Activated T-cell treated with anti-CD3 and anti-CD28 coated beads for 4 hours (primary cell): ENCODE results near the gene RNF220.
"Not testable (repeated sequence)": the region's sequence is repeated elsewhere in the genome, so short reads cannot be mapped to it uniquely, and the experiment has no call there.

Source experiments
- DNase-seq: peaks from one replicate; pipeline ENCODE4 v3.0.0-alpha.2; 2020

The RNF220 gene

GRCh38 chr1:44554706-44555105 is 149.7 kb downstream of the RNF220 start:
- no peak for DNase-seq

- DNase-seq: no peak
These were observed 152.7 kb downstream of the RNF220 start for GRCh38 chr1:44557778-44558177.

- DNase-seq: no peak
These were observed 153.8 kb downstream of the RNF220 start for GRCh38 chr1:44558883-44559282.

DNA sequence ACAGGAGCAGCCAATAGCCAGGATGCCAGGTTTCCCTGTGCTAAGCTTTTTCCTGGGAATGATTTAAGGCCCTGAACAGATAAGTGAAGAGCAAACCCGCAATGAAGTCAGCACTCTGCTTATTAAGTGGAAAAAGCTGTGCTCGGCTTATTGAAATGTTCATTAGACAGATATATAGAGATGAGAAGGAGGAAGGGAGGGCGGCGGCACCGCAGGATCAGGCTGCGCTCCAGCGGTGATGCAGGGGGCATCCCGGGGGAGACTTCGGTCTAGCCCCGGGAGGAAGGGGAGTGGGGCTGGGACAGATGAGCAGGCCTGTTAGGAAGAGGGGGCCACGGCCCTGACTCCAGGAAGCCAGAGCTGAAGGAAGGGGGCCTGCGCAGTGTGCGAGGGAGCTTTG is 154.3 kb downstream of the RNF220 start:
- DNase-seq: no peak

- DNase-seq: no peak
These were observed 154.9 kb downstream of the RNF220 start for GRCh38 chr1:44559913-44560312.

DNA sequence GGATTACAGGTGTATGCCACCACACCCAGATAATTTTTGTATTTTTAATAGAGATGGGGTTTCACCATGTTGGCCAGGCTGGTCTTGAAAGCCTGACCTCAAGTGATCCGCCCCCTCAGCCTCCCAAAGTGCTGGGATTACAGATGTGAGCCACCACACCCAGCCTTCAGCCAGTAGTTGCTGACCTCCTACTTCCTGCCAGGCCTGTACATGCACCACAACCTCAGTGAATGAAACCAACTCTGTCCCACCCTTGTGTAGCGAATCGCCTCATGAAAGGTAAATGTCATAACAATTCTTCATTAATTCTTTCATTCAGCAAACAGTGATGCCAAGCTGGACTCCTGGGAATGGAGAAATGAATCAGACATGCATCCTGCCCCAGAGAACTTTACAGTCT is 155.6 kb downstream of the RNF220 start:
- not testable (repeated sequence) for DNase-seq

DNA sequence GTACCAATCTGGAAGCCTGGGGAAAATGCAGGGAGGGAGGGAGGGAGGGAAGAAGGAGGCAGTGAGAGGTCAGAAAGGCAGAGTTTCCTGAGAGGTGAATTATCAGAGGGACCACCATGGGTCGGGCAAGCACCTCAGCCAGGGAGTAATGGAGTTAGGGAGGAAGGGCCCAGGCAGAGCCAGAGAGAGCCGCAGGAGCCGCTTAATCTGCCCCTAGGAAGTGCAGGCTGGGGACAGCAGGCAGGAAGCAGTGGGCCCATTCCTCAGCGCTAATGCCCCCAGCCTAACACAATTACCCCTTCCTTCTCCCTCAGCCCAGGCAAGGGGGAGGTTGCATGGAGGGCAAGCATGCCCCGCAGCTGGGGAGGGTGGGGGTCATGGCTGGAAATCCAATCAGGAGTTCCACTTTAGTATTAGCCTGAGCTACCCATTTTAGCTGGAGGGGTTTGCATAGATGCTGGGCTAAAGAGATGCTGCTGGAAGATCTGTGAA is 160.2 kb downstream of the RNF220 start:
- DNase-seq: no peak

DNA sequence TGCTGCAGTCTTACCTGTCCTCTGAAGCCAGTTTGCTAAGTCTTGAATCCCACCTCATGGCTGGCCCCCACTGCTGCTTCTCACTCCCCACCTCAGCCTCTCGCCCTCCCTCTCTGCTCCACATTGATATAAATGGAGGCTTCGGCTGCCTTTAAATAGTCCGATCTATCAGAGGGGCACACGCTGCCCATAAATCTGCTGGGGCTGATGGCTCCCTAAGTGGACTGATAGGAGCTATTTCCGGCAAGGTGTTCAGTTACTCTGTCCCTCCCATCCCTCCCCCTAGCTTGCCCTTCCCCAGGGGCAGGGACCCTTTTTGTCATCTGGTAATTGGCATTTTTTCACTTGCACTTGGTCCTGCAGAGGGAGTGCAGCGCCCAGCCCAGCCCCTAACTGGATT is 160.8 kb downstream of the RNF220 start:
- no peak for DNase-seq

DNA sequence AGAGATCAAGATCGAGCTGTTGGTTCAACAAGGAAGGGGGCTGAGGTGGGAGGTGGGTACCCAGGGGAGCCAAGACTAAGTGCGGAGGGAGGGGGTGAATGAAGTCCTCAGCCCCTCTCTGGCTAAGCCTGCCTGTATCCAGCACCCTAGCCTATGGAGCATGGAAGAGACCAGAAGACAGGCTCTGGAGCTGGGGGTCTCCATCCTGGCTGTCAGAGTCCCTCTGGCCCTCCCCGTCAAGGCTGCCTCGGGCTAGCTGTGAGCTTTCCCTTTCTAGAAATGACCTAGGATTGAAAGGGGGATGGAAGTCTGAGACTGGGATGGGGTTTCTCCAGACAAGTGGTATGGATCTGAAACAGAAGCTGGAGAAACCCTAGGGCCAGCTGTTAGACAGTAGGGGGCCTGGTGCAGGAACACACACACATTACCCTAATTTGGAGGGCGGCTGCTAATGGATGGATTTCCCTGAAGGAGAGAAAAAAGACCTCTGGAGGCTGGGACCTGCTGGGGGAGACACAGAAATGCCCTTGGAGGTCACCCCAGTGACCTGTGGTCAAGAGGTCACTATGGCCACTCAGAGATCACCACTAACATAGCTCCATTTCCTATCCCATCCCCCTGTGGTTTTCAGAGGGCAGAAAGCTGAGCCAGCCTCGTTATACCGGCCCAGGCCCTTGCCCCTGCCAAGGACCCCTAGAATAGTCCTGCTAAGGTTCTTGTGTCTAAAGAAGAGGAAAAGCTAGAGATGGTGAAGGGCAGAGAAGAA is 161.4 kb downstream of the RNF220 start:
- no peak for DNase-seq

- no peak for DNase-seq
These were observed 163.3 kb downstream of the RNF220 start for GRCh38 chr1:44568128-44568900.

- no peak for DNase-seq
These were observed 164.4 kb downstream of the RNF220 start for GRCh38 chr1:44569491-44569890.

DNA sequence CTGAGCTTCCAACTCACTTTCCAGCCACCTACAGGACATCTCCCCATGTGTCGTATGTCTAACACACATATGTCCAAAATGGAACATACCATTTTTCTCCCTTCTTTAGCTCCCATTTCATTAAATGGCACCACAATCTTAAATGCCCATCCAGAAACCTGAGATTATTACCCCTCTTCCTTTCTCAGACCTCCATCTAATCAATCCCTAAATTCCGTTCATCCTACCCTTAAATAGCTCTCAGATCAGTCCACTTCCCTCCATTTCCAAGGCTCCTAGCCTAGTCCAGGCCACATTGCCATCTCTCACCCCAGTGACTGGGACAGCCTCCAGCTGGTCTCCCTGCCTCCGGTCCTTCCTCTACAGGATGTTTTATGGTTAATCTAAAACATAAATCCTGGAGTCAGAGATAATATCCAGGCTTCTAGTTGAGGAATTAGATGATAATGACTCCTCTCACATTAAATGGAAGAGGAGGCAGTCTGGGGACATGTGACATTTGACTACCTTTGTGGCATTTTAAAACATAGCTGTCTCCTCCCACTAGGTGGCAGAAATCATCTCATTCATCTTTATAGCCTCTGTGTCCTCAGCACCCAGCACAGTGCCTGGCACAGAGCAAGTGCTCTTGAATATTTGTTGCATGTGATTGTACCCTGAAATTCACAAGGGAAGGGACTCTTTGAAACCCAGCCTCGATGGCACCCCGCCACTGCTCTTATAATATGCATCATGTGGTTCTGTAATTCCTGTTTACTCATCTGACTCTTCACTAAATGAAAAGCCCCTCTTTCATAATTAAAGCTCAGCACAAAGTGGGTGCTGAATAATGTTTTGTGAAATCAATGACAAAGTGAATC is 166.9 kb downstream of the RNF220 start:
- DNase-seq: no peak

DNA sequence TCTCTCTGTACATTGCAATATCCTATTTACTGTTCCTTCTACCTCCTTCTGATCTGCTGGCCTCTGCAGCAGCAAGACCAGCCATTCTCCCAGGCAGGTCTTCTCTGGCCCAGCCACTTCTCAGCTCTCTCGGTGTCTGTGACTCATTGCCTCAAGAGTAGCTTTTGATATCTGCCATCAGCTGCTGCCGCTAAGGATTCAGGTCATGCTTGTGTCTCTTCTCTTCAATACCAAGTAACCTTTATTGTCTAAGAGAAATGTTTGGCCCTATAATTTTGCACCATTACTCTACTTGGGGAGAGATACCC is 167.5 kb downstream of the RNF220 start:
- DNase-seq: no peak

DNA sequence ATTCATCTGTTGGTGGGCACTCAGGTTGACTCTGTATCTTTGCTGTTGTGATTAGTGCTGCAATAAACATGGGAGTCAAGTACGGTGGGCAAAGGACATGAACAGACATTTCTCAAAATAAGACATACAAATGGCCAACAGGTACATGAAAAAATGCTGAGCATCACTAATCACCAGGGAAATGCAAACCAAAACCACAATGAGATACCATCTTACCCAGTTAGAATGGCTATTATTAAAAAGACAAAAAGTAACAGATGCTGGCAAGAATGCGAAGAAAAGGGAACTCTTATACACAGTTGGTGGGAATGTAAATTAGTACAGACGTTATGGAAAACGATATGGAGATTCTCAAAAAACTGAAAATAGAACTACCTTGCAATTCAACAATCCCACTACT is 170.3 kb downstream of the RNF220 start:
- no peak for DNase-seq

GRCh38 chr1:44576456-44577150 is 171.5 kb downstream of the RNF220 start:
- DNase-seq: no peak

DNA sequence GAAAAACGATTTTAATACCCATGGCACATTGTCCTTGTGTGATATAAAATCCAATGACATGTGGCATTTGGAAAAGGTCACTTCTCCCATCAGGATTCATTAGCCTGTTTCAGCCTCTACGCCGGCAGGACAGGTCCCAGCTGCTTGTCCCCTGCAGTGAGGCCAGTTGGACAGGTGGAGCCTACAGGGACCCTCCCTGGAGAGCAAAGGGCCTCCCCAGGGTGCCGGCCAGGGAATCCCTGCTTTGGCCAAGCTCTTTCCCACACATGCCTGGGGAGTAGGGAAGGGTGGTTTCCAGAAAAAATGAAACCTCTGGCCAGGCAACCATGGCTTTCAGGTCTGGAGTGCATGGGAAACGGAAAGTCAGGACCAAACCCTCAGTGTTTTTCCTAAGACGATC is 176.2 kb downstream of the RNF220 start:
- DNase-seq: no peak

DNA sequence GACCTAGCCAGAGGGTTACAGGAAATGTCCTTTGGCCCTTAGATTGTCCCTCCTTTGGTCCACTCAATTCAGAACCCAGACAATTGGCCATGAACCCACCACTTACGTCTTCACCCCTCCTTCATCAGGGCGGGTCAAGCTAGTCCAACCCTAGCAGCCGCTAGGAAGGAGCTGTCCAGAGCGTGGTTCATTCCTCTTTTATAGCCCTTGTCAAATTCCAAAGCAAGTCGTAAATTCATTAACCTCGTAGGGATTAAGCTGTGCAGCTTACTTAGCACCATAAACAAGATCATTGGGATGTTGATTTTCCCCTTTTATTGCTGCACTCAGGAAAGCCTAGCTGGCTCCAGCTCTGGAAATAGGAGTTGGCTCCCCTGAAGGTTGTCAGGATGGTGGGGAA is 179.1 kb downstream of the RNF220 start:
- DNase-seq: no peak

DNA sequence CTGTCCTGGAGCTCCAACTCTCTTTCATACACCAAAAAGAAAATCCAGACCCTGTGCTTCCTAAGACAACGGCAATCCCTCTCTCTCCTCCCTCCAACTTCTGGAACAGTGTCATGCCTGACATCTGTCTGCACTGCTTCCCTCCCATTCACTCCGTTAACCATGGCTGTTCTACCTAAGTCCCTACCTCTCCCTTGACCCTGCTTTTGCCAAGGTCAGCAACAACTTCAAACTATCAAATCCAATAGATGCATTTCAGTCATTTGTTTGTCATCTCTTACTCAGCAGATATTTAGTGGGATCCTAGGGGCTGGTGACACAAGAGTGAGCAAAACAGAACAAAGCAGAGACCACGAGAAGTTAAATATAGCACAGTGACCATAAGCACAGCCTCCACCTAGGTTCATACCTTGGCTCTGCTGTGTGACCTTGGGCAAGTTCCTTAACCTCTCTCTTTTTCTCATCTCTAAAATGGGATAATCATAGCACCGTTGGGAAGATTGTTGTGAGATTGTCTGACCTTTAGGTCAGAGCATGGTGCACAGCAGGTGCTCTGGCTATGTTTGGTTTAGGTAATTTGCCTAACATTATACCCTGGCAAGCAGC is 180.4 kb downstream of the RNF220 start:
- no peak for DNase-seq

DNA sequence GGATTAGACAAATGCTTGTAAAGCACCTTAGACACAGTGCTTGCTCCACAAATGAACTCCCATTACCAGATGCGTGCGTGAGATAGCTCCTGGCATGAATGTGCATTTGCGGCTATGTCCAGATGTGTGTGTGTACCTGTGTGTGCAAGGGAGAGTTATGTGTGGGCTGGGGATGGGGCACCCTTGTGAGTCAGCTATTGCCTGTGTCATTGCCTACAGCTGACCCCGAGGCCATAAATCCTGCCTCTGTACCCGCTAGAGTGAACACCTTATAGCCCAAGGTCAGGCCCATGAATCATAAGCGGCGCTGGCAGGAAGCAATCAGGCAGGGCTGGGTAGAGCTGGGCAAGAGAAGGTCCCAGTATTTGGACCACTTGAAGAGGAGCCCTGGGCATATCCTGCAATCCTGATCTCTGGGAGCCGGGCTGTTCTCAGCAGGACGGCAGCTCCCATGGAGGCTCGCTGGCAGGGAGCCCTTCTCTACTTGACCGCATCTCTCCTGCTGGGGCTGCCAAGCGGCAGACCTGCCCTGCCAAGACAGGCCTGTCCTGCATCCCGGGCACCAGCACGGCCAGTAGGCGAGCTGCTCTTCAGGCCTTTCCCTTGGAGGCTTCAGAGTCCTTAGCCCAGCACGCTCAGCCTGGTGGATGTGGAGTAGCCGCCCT is 182.9 kb downstream of the RNF220 start:
- no peak for DNase-seq

- no peak for DNase-seq
These were observed 183.6 kb downstream of the RNF220 start for GRCh38 chr1:44588551-44589210.

GRCh38 chr1:44590475-44590874 is 185.4 kb downstream of the RNF220 start:
- DNase-seq: no peak
